ENCODE measurements around the gene CFAP68. TPM values are rescaled to one million over a fixed set of nuclear protein-coding genes. Genes with fewer than 3 reads are reported as not detected.

Gene CFAP68
- total RNA-seq, 1 donor from 2014 or later, result 29.5 TPM

DNA sequence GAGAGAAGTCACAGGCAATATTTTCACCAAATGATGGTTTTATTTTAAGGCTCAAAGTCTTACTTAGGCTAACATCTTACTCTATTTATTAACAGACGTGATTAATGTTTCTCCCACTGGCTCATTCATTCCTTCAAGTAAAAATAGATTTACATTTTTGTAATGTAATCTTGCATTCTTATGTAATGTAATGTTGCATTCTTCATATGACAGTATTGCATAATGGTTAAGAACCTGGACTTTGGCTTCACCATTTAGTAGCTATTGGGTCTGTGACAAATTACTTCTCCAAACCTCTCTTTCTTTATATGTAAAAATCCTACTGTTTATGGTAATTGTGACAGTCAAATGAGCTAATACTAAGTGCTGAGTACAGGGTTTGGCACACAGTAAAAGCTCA, 54.5 kb downstream of the CFAP68 start:
- no peak for DNase-seq (ENCODE audit: low read depth)
- TF ChIP-seq, protein P1, sequence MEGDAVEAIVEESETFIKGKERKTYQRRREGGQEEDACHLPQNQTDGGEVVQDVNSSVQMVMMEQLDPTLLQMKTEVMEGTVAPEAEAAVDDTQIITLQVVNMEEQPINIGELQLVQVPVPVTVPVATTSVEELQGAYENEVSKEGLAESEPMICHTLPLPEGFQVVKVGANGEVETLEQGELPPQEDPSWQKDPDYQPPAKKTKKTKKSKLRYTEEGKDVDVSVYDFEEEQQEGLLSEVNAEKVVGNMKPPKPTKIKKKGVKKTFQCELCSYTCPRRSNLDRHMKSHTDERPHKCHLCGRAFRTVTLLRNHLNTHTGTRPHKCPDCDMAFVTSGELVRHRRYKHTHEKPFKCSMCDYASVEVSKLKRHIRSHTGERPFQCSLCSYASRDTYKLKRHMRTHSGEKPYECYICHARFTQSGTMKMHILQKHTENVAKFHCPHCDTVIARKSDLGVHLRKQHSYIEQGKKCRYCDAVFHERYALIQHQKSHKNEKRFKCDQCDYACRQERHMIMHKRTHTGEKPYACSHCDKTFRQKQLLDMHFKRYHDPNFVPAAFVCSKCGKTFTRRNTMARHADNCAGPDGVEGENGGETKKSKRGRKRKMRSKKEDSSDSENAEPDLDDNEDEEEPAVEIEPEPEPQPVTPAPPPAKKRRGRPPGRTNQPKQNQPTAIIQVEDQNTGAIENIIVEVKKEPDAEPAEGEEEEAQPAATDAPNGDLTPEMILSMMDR (conservative IDR thresholded peaks at IDR 0.05; ENCODE audit: low read depth, low read length), result no peak
- no peak overlapping the region for H3K4me3 ChIP-seq (ENCODE audit: low read depth, low read length)

DNA sequence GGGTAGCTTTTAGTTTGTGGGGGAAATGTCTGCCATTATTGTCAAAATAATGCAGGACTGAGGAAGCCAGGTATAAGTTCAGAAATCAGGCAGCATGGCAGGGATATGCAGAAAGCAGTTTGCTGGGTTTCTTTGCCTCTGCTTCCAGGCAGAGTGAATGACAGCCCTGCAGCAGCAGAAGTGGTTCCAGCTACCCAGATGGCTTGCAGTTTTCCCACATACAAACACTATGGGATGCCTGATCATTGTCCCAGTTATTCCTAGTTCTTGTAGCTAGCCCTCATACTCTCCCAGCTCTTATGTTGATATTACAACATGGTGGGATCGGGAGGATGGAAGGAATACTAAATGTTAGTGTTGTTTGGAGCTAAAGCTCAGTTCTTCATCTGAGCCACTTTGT, 55.0 kb downstream of the CFAP68 start:
- no peak overlapping the region for H3K4me3 ChIP-seq (ENCODE audit: low read depth, low read length)
- DNase-seq (ENCODE audit: low read depth), result no peak
- TF ChIP-seq, protein P1 (conservative IDR thresholded peaks at IDR 0.05; ENCODE audit: low read depth, low read length), result no peak

Other genes with a start within 250 kb of the CFAP68 start
- gene PPP2R1B, start 113.2 kb upstream of the CFAP68 start, total RNA-seq, result 41.1 and 46.1 TPM in 2 replicates
- 19.2 and 29.8 TPM in 2 replicates for gene ALG9, start 8.0 kb upstream of the CFAP68 start, total RNA-seq
- 1.1 and 3.8 TPM in 2 replicates for gene FDXACB1, start 376 bp upstream of the CFAP68 start, total RNA-seq
- 5.9 and 25.8 TPM in 2 replicates for gene CRYAB, start 32.2 kb downstream of the CFAP68 start, total RNA-seq
- 0.29 TPM in 1 of 2 replicates, not detected in the other for gene HSPB2, start 33.2 kb downstream of the CFAP68 start, total RNA-seq
- gene C11orf52, start 39.4 kb downstream of the CFAP68 start, total RNA-seq, result 4.0 and 5.0 TPM in 2 replicates
- gene DIXDC1, start 57.8 kb downstream of the CFAP68 start, total RNA-seq, result 6.8 and 7.7 TPM in 2 replicates
- 41.0 and 64.7 TPM in 2 replicates for gene DLAT, start 145.9 kb downstream of the CFAP68 start, total RNA-seq
- gene PIH1D2, start 194.5 kb downstream of the CFAP68 start, total RNA-seq, result 0.12 and 0.36 TPM in 2 replicates
- 11.9 and 20.3 TPM in 2 replicates for gene NKAPD1, start 194.8 kb downstream of the CFAP68 start, total RNA-seq
- gene TIMM8B, start 207.2 kb downstream of the CFAP68 start, total RNA-seq, result 38.1 and 70.8 TPM in 2 replicates
- 48.5 and 96.7 TPM in 2 replicates for gene SDHD, start 207.3 kb downstream of the CFAP68 start, total RNA-seq

All from epithelial cell of proximal tubule (primary cell).